ENCODE measurements around the gene SNRPA1. TPM values are rescaled to one million over a fixed set of nuclear protein-coding genes. Genes with fewer than 3 reads are reported as not detected.
"Not testable (repeated sequence)": the region's sequence is repeated elsewhere in the genome, so short reads cannot be mapped to it uniquely, and the experiment has no call there.

SNRPA1 gene
- 13.3 and 22.9 TPM in 2 replicates for total RNA-seq

DNA sequence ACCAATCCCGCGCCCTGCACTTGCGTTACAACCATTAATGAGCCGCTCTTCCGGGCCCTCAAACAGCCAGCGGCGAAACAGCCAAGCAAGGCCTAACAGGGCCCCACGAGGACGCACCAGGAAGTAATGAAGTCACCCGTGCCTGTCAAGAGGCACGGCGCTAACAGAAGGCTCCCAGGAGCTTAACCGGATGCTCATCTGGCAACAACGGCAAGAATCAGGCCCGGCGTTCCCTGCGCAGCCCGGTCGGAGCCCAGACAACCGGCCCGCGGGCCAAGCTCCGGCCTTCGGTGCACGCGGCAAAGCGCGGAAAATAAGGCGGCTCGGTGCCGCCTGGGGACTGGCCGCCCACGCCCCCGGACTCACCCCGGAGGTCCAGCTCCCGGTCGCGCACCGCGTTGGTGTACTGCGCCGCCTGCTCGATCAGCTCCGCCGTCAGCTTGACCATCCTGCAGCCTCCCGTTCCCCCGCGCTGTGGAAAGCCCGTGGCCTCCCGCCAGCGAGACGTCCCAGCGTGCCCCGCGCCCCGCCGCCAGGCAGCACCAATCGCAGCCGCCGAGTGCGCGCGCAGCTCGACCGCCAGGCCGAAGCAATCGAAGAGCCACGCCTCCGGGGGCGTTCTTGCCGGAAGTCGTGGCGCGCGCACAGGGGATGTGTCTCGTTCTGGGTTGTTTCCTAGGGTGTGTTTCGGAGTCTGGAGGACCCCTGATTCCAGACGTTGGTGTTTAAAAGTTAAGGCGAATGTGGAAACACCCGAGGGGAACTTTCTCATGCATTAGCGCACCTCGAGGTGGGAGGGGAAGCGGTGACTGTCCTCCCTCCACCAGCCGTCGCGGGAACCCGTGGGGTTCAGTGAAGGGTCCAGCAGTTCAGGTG lies at the start of gene SNRPA1:
SNRPA1 (minus strand) TSS at position 518 of the 876 bp plus-strand sequence; CDS start at position 448, 70 bp downstream.
- DNase-seq, result peak; percentile 98

DNA sequence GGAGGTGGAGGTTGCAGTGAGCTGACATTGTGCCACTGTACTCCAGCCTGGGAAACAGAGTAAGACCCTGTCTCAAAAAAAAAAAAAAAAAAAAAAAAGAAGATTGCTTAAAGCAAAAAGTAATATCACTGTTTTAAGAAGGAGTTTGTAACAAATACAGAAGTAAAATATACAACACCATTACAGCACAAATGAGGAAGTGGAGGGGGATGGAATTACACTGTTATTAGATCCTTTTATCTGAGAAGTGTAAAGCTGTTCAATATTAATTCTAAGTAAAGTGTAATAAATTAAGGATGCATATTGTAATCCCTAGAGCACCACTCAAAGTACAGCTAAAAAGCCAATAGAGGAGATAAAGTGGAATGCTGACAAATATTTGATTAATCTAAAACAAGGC lies 47.0 kb upstream of the SNRPA1 start:
- no peak for DNase-seq

DNA sequence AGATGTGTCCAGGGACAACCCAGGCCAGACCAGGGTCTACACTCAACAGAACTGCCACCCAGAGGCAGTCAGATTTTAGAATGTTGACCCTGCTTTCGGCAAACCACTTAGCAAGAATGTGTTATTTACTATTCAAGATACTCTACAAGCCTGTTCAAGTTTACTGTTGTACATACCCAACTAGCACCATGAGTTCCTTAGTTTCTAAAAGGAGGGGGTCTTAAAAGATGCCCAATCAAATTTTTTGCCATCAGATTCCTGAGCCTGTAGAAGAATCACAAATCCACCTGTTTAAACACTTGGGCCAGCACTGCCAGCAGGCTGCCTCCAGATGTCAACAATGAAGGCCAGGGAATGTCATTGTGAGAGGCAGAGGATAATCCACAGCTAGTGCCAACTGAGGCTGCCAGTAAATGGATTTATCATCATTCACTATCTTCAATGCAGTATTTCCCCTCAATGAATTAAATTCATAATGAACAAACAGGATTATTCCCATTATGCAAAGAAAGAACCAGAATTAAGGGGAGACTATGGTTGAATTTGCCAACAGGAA lies 43.5 kb upstream of the SNRPA1 start:
- DNase-seq, result no peak

DNA sequence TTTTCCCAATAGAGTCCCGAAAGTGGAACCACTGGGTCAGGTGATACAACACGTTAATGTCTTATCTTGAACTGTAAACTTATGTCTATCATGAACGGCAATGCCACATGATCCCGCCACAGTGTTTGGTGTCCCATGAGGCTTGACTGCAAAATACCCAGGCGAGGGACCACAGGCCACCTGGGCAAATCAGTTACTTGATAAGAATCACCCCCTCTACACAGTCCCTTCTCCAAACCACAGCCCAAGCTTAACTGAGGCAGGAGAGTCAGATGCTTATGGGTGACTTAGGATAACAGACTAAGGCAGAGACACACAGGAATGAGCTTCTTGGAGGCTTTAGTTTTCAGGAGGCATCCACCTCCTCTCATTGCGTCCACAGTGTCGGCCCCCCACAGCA lies 42.9 kb upstream of the SNRPA1 start:
- no peak for DNase-seq

DNA sequence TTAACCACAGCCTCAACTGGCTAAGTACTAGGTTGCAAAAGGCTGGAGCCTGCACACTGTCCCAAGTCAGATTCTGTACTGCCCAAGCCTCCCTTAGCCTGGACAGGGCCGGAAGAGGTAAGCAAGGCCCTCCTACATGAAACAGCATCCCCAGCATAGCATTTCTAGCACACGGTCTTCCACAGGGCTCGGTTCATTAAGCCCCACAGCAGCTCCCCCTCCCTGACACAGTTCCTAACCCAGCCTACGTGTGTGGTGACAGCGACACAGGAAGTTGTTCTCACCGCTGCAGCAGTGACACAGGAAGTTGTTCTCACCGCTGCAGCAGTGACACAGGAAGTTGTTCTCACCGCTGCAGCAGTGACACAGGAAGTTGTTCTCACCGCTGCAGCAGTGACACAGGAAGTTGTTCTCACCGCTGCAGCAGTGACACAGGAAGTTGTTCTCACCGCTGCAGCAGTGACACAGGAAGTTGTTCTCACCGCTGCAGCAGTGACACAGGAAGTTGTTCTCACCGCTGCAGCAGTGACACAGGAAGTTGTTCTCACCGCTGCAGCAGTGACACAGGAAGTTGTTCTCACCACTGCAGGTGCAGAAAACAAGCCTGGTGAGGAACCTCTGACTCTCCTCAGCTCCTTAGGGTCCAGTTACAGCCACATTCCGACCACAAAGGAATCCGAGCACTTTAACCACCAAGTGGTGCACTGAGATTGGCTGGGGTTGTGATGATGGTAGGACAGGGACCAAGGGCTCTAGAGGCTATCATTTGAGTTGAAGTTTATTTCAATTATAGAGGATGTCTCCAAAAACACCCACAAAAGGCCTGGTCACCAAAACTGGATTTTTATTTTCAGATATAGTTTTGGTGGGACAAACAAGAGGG lies 39.1 kb upstream of the SNRPA1 start:
- DNase-seq, result not testable (repeated sequence)

DNA sequence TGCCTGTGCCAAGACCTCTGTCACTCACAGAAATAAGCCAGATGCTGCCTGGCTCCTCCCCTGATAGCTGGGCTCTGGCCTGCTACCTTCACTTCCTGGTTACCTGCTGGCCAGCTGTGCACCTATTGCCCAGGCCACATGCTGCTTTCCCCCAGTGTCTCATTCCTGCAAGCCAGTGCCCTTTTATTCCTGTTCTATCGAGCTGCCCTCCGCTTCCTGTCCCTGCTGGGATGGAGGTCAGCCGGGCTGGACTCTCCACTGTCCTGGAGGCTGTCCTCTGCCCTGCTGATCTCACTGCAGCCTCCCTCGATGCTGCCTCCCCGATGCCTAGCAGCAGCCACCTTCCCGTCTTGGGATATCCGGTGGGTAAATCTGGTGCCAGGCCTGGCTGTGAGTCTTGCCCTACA lies 37.0 kb upstream of the SNRPA1 start:
- DNase-seq, result no peak

DNA sequence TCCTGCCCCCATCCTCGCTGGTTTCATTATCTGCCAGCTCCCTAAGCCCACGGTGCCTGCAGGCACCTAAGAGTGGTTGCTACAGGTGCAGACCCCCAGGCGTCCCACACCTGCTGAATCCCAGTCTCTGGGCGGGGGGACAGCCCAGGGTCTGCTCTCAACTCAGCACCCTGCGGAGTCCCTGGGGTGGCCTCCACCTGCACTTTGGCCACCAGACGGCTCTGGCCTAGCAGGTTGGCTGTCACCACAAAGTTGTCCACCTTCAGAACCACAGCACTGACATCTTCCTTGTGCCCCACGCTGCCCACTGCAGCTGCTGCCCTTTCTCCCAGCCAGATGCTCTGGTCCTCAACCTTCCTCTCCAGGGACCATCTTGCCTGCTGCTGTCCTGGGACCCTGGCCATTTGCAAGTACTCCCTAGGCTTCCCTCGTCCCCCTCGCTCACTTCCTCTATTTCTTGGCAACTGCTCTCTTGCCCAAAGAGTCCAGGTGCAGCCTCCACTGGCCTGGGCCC lies 34.9 kb upstream of the SNRPA1 start:
- DNase-seq, result no peak

DNA sequence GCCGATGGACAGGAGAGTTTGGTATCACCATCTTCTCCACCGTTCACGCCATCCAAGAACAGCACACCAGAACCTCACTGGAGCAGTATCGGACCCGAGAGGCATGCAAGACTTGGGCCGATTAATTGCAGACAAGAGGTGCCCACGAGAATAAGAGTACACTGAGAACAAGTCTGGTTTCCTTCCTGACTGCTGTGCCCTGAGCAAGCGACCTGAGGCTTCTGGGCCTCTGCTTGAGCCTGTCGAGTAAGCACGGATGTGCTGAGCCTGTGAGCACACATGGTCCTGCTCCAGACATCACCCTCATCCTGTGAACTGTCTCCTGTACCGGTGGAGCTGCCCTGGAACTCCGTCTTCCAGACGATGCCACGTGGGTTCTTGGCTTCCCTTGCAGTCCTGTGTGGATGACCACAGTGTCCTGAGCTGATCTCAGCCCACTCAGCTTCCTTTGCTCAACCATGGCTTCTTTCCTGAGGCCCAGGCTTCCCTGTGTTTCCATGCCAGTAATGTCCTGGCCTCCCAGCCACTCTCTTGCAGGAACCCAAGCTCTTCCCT lies 34.3 kb upstream of the SNRPA1 start:
- DNase-seq, result no peak

DNA sequence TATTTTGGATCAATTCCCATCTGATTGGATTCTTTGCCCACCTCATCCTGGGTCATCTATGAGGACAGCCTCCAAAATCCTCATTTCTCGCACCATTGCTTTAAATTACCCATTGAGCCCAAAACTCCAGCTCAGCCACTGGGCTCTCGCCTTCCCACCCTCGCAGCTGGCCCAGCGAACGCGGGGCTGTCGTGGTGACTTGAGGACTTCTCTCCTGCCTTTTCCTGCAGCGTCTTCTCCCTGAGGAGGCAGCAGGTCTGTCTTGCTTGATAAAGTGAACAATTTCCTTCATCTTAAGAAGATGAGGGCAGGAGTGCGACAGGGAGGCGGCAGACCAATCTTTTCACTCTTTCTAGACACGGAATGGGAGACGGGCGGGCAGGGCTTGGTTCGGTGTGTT lies 33.0 kb upstream of the SNRPA1 start:
- DNase-seq, result no peak

DNA sequence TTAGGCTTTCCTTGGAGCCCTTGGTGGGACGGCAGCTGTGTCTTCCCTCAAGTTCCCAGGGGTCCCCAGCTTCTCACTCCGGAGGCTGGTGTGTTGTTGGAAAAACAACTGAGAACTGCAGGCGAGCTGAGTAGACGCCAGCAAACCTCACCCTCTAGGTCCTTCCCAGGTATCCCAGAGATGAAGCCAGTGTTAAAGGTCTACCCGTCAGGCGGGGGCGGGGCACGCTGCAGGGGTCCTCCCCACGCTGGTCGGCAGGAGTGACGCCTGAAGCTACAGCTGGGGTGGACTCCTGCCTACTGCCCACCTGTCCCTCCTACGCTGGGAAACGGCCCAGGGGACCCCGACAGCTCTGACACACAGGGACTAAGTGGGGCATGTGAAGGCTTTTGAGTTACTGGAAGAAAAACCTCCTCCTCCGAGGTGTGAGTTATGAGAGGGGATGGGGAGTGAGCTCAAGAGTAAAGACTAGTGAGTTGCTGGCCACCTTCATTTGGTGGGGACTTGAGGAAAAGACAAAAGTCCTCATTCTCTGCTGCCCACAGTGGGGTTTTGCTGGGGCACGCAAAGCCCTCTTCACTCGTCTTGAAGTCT lies 32.2 kb upstream of the SNRPA1 start:
- no peak for DNase-seq

DNA sequence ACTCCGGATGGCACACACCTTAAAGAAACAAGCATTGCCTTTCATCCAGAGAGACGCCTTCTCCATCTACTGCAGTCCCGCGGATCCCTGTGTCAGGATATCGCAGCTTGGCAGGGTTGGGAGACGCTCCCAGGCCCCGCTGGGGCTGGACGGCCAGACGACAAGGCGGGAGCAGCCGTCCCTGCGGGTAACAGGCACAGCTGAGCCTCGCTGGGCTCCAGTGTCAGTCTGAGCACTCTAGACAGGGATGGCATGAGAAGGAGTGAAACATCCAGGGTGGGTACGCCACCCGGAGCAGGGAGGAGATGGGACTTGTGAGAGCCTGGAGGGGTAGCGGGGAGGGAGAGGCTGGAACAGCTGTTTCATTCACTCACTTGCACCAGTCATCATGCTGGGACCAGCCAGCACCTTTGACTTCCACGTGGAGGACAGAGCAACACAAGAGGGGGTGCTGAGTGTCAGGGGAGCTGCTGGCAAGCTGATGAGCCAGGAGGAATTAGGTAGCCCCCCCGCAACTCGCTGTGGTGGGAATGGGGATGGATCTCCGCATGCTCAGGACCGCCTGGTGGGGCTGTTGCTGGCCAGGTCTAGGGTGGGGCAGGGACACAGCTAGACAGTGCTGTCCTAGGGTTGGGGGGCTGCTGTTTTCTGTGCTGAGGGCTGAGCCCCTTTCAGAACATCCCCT lies 31.6 kb upstream of the SNRPA1 start:
- no peak for DNase-seq

DNA sequence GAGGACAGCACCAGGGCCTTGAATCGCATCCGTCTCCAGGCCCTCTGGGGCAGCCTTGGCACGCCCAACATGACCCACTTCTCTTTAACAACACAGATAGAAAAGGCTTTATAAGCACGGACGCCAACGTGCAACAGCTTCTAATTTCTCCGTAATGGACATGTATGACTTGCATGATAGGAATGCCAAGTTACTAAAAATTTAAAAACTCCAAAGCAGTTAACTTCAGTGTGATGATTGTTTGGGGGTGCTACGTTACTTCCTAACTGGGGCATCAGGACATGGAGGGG lies 30.9 kb upstream of the SNRPA1 start:
- DNase-seq, result no peak

DNA sequence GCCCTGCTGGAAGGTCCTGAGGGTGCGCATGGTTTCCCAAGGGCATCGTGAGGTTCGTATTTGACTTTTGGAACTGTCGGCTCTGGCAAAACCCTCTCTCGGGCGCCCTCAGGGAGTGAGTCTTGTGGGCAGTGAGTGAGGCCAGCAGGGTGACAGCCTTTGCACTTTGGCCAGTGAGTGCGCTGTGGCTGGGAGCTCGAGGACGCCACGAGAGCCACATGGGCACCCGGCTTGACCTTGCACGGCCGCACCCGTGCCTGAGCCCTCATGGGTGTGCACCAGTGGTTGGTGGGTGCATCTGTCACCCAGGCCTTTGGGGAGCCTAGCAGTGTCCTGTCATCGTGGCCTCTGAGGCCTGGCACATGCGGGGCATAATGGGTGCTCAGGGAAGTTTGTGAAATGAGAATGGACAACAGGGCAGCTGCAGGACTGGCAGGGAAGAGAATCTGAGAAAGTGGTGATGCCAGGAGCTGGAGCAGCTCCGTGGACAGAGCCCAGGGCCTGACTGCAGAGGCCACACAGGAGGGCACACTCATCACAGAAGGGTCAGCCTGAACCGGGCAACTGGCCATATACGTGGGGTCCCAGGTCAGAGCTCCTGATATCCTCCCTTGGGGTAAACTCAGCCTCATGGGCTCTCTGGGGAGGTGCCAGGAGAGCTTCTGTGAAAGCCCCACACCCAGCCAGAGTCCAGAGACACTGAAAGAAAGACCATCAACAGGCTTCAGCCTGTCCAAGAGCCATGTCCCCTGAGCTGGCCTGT lies 30.4 kb upstream of the SNRPA1 start:
- no peak for DNase-seq

DNA sequence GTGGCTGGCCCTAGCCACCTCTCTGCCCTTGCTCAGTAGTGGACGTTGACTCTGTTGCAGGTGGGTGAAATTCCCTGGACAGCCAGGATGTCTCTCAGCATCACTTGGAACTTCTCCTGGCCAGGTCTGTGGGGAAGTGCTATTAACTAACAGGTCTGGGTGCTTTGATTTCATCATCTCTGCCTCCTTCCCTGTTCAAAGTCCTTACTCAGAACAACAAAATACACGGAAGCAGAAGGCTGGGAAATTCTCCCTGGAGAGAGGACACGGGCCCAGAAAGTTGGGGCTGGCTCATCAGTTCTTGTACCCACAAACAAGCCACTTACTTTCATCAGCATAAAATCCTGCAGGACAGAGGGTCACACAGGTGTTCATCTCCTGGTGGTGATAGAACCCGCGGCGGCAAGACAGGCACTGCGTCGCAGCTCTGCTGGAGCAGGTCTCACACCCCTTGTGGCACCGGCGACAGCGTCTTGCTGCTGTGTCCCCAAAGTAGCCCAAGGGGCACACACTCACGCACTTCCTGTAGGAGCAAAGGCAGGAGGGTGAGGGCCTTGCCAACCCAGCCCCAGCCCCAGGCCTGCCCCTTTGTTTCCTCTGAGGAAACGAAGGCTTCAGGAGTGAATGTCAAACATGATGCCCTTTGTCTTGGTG lies 29.6 kb upstream of the SNRPA1 start:
- DNase-seq, result no peak

DNA sequence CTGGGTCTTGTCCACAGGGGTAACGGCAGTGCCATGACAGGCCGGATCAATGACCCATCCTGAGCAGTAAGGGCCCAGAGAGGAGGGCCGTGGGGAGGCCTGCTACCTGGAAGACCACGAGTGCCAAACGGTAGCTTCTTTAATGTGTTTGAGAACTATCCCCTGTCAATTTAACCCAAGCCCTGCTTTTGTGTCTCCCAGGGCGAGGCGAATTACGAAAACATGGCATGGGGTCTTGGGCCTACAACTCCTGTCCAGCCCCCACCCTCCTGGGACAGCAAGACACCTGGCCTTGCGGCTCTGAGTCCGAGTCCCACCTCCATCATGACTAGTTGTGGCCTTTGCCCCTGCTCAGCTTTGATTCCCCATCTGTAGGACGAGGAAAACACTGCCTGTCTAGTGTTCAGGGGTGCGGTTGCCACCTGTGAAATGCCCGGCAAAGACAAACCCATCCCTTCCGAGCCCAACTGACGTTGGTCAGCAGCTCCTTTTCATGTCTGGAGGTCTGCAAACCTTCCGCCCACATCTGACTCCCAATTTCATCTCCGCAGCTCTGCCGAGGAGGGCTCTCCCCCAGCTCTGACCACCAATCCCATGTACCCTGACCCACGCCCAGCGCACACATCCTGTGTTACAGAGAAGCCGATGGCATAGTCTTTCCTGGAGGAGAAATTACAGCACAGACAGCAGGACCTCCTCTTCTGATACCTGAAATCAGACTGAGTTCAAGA lies 28.9 kb upstream of the SNRPA1 start:
- DNase-seq, result no peak

DNA sequence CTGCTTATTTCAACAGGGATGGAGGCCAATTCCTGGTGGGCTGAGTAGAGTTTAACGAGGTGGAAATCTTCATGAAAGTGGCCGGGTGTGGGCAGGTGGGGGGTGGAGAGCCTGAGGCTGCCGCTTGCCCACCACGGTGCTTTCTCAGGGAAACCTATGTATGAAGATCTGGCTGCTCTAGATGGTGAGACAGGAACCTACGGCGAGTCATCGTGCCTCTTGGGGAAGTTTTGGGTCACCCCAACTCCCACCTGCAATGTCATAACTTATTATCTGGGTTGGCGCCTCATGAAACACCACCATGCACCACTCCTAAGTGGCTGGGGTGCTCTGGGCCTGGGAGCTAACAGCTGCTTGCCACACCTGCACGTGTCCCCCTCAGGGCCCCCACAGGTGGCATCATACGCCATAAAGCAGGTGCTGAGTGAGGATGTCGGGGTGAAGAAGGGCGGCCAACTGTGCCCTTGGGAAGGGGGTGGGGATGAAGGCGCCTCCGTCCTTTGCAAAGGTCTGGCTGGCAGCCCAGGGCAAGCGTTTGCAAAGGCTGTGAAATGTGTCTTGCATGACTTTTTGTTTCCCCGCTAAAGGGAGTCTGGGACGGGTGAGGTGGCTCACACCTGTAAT lies 27.9 kb upstream of the SNRPA1 start:
- DNase-seq, result no peak

DNA sequence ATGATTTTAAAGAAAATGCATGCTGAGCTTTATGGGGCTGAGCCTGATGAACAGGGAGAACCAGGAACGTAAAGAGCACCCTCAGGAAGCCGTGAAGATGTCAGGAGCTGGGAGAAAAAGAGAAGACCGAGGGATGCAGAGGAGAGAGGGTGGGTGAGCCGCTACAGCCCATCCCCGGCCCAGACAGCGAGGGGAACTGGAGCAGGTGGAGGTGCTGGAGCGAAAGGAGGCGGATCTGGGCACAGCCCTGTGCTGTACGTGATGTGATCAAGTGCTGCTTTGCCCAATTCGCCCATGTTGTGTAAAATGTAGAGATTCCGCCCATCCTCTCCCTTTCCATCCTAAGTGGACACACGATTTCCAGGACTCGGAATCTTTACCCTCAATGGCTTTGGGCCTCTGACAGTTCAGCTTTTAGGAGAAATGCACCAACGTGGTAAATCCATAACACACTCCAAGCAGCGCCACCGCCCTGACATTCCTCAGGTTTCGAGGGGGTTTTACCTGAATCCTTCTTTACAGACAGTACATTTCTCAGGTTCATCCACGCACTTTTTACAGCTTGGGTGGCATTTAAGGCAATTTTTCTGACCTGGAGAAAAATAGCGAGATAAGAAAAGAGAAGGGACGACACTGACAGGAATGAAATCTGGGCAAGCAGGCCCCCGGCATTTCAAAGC lies 27.1 kb upstream of the SNRPA1 start:
- DNase-seq, result no peak

DNA sequence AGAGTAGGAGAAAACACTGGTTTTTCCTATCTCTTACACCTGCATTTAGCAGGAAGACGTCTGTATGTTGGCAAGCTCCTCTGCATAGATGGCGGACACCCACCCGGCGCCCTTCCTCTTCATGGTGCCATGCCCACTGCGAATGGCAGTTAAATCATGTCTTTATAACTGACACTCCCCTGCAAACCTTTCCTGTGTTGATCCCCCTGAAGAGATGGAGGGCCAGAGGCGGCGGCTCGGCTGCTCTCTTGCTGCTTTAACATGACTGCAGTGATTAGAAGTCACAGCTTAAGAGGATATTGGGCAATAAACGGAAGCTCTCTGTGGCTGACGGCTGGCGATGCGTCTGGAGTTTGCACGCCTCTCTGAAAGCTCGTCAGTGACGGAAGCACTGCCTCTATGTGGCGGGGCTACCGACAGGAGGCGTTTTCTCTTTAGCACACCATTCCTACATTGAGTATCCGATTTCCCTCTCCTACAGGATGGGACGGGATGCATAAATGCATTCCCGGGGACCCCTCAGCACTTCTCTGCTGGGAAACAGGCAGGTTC lies 25.5 kb upstream of the SNRPA1 start:
- peak; percentile 18 for DNase-seq

DNA sequence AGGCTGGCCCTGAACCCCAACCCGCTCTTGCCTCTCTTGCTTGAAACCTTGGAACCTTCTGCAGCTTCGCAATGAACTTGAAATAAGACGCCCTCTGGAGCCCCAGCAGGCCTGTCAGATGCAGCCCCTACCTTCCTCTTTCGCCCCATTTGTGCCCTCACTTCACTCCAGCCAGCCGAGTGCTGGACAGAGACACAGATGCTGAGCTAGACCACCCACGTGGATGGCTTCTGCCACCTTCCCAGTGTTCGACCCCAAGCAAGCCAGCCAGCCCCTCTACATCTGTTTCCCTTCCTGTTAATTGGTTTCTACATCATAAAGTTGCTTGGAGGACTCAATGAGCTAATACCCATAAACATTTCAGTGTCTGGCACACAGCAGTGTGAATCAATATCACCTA lies 23.8 kb upstream of the SNRPA1 start:
- DNase-seq, result no peak
